IMR-90 (cell line): ENCODE measurements around the gene MKRN2OS. TPM values are rescaled to one million over a fixed set of nuclear protein-coding genes. Genes with fewer than 3 reads are reported as not detected.

Experiments
- ATAC-seq: fragments of 200-7000 bp; cut with Tn5 transposase; 2 replicates; pipeline ENCODE4 v1.9.1; 2020; ENCODE audit warnings: low read depth, mild to moderate bottlenecking, moderate library complexity
- BruUV-seq: library from RNA; stranded (reverse); fragments of 400-500 nt; replicated peaks from 2 replicates; lab custom pipeline; 2021; lab: Mats Ljungman, UMichigan
- CTCF ChIA-PET: fragments of 300-600 bp; formaldehyde crosslinking; extraction: SDS; loops from one replicate; lab custom pipeline; 2021; ENCODE audit warnings: antibody characterized with exemption; lab: Yijun Ruan, JAX
- POLR2A ChIA-PET: fragments of 300-600 bp; sonication (Branson Sonifier 250); formaldehyde crosslinking; loops from one replicate; lab custom pipeline; 2022; ENCODE audit warnings: antibody characterized with exemption; ENCODE audit not compliant: unreplicated experiment; lab: Charles Lee
- DNase-seq: peaks from one replicate; pipeline ENCODE4 v3.0.0; 2013
- H2AFZ ChIP-seq: replicated peaks from 2 replicates; pipeline ENCODE3; 2013; ENCODE audit warnings: low read length, mild to moderate bottlenecking; ENCODE audit not compliant: poor library complexity
- H2AK5ac ChIP-seq: 2 replicates; pipeline ENCODE4 v1.6.1; 2013; ENCODE audit warnings: low read depth, low read length, inconsistent platforms
- H2AK9ac ChIP-seq: replicated peaks from 2 replicates; pipeline ENCODE3; 2013; ENCODE audit warnings: mild to moderate bottlenecking, low read depth, low read length, moderate library complexity; ENCODE audit not compliant: poor library complexity
- H2BK120ac ChIP-seq: 2 replicates; pipeline ENCODE4 v1.6.1; 2013; ENCODE audit warnings: low read depth, low read length, inconsistent platforms
- H2BK15ac ChIP-seq: 3 replicates; pipeline ENCODE4 v1.6.1; 2013; ENCODE audit warnings: low read depth, low read length, inconsistent platforms
- H2BK20ac ChIP-seq: 2 replicates; pipeline ENCODE4 v1.6.1; 2013; ENCODE audit warnings: low read depth, mild to moderate bottlenecking, inconsistent platforms, low read length, moderate library complexity
- H2BK5ac ChIP-seq: 2 replicates; pipeline ENCODE4 v1.6.1; 2013; ENCODE audit warnings: mild to moderate bottlenecking, low read depth, low read length, inconsistent platforms; ENCODE audit not compliant: poor library complexity, severe bottlenecking
- H3K14ac ChIP-seq: replicated peaks from 2 replicates; pipeline ENCODE4 v1.6.1; 2013; ENCODE audit warnings: low read depth, low read length, inconsistent platforms
- H3K18ac ChIP-seq: 2 replicates; pipeline ENCODE4 v1.6.1; 2013; ENCODE audit warnings: low read depth, low read length, control low read depth
- H3K23ac ChIP-seq: 2 replicates; pipeline ENCODE4 v1.6.1; 2013; ENCODE audit warnings: low read depth, low read length, inconsistent platforms
- H3K27ac ChIP-seq: 2 replicates; pipeline ENCODE4 v1.5.1; 2013; ENCODE audit warnings: mild to moderate bottlenecking, control low read depth, low read length; ENCODE audit not compliant: insufficient read depth
- H3K27me3 ChIP-seq: 2 replicates; pipeline ENCODE4 v1.6.1; 2013; ENCODE audit warnings: low read length; ENCODE audit not compliant: control insufficient read depth, insufficient read depth
- H3K36me3 ChIP-seq: 2 replicates; pipeline ENCODE4 v1.6.1; 2013; ENCODE audit warnings: low read length, mixed read lengths; ENCODE audit not compliant: control insufficient read depth, insufficient read depth
- H3K4ac ChIP-seq: 2 replicates; pipeline ENCODE4 v1.6.1; 2013; ENCODE audit warnings: low read depth, low read length, inconsistent platforms
- H3K4me1 ChIP-seq: 2 replicates; pipeline ENCODE4 v1.6.1; 2013; ENCODE audit warnings: low read length, mixed read lengths; ENCODE audit not compliant: control insufficient read depth, insufficient read depth
- H3K4me2 ChIP-seq: 2 replicates; pipeline ENCODE4 v1.6.1; 2013; ENCODE audit warnings: low read depth, mild to moderate bottlenecking, control low read depth, low read length, moderate library complexity
- H3K4me3 ChIP-seq: 2 replicates; pipeline ENCODE4 v1.5.1; 2013; ENCODE audit warnings: low read depth, mild to moderate bottlenecking, control low read depth, low read length, moderate library complexity; ENCODE audit not compliant: insufficient read depth
- H3K56ac ChIP-seq: 2 replicates; pipeline ENCODE4 v1.6.1; 2013; ENCODE audit warnings: low read length, inconsistent platforms; ENCODE audit not compliant: insufficient read depth; ENCODE audit errors: extremely low read depth
- H3K79me1 ChIP-seq, 2 experiments: 2 replicates each; pipeline ENCODE4 v1.6.1; 2013; ENCODE audit warnings: low read length in 2 of 2, inconsistent platforms in 1 of 2, low read depth in 1 of 2
- H3K9ac ChIP-seq: 2 replicates; pipeline ENCODE4 v1.6.1; 2013; ENCODE audit warnings: low read depth, low read length, control low read depth
- H3K9me1 ChIP-seq: 2 replicates; pipeline ENCODE4 v1.6.1; 2013; ENCODE audit warnings: low read length, inconsistent platforms; ENCODE audit not compliant: insufficient read depth
- H3K9me3 ChIP-seq: 2 replicates; pipeline ENCODE4 v1.6.1; 2013; ENCODE audit warnings: low read length; ENCODE audit not compliant: control insufficient read depth, insufficient read depth
- H4K20me1 ChIP-seq: 2 replicates; pipeline ENCODE4 v1.6.1; 2013; ENCODE audit warnings: low read length, inconsistent platforms; ENCODE audit not compliant: insufficient read depth
- H4K5ac ChIP-seq: 2 replicates; pipeline ENCODE4 v1.6.1; 2013; ENCODE audit warnings: mild to moderate bottlenecking, low read depth, low read length, control low read depth
- H4K8ac ChIP-seq, 2 experiments: 2 replicates each; pipeline ENCODE4 v1.6.1; 2013; ENCODE audit warnings: low read depth in 2 of 2, low read length in 2 of 2, control low read depth in 1 of 2, inconsistent platforms in 1 of 2
- H4K91ac ChIP-seq: 2 replicates; pipeline ENCODE4 v1.6.1; 2013; ENCODE audit warnings: low read depth, low read length, inconsistent platforms; ENCODE audit not compliant: insufficient read depth
- POLR2A ChIP-seq: IDR thresholded peaks from 2 replicates; pipeline ENCODE4 v1.6.1; 2012; ENCODE audit warnings: mild to moderate bottlenecking, low read depth, low read length
- RAD21 ChIP-seq: IDR thresholded peaks from 2 replicates; pipeline ENCODE4 v1.6.1; 2012; ENCODE audit warnings: low read length, improper control_type of control experiment
- RCOR1 ChIP-seq: IDR thresholded peaks from 2 replicates; pipeline ENCODE4 v1.6.1; 2012; ENCODE audit warnings: mild to moderate bottlenecking, low read length, improper control_type of control experiment; ENCODE audit not compliant: insufficient replicate concordance
- WGBS, 2 experiments: methylation state at CpG; one replicate each; pipeline versions ENCODE4 v1.1.5 to v1.1.7; 2013; ENCODE audit warnings: missing lambda C conversion rate in 2 of 2; ENCODE audit not compliant: insufficient read length in 1 of 2; ENCODE audit errors: extremely low coverage in 2 of 2; 5-methylcytosine and 5-hydroxymethylcytosine counted together
- dilution Hi-C: fragments of 300-500 bp; cut with HindIII; formaldehyde crosslinking; loops from one replicate; pipeline ENCODE4 v1.14.3; 2018; ENCODE audit warnings: low sequenced_read_pairs; ENCODE audit not compliant: unreplicated experiment
- in situ Hi-C: fragments of 300-500 bp; cut with MboI; formaldehyde crosslinking; loops from 3 replicates; pipeline ENCODE4 v1.14.3; 2019; ENCODE audit warnings: low sequenced_read_pairs, inconsistent platforms, mixed read lengths
- intact Hi-C: fragments of 100-400 bp; cut with micrococcal nuclease; formaldehyde crosslinking; loops from 2 replicates; pipeline ENCODE4 v1.10.0; 2022
- polyA plus RNA-seq, 3 experiments: library from polyadenylated mRNA; depleted of rRNA; stranded (reverse); fragments of >200 nt; gene quantifications; 2 replicates each; pipeline ENCODE4 v1.2.3, GENCODE V29; 2012; ENCODE audit warnings: low replicate concordance in 1 of 3
- total RNA-seq: library from RNA; depleted of rRNA; stranded (reverse); fragments of >200 nt; gene quantifications from 2 replicates; pipeline ENCODE4 v1.2.3, GENCODE V29; 2012

Gene MKRN2OS
- total and polyA plus RNA-seq, 2 of the 4 experiments (the other 2 are of a cell fraction), result not detected

GRCh38 chr3:12545473-12545791 lies at the start of gene MKRN2OS (continued):
- TF ChIP-seq RAD21 (no peak), POLR2A (no peak)

GRCh38 chr3:12593473-12593872 lies 48.2 kb upstream of the MKRN2OS start:
- intact Hi-C loops, result no loop called here
- BruUV-seq, result no TSS peak
- Histone ChIP-seq H2BK20ac (no peak overlapping the region), H3K9me3 (no peaks in the 10 kb centered on the region), H2BK5ac (no peak overlapping the region), H3K36me3 (peaks cover 52% of the 10 kb centered on the region), H3K9ac (no peak overlapping the region), H3K14ac (no peak overlapping the region), H3K4ac (no peak overlapping the region), H4K5ac (no peak overlapping the region), H4K8ac (no peak overlapping the region), H3K9me1 (peaks cover 13% of the 10 kb centered on the region; the same call in 1 of the 2 replicates), H3K79me1 (peaks cover 26 to 51% of the 10 kb centered on the region in 2 experiments), H3K4me1 (peaks cover 3% of the 10 kb centered on the region; the same call in 1 of the 2 replicates), H2AK5ac (no peak overlapping the region), H2BK15ac (no peak overlapping the region), H3K56ac (no peak overlapping the region), H2AFZ (no peak overlapping the region), H3K4me3 (no peak overlapping the region), H3K27ac (no peak overlapping the region), H2BK120ac (no peak overlapping the region), H3K27me3 (no peaks in the 10 kb centered on the region), H3K4me2 (no peak overlapping the region), H3K23ac (no peak overlapping the region), H4K91ac (no peak overlapping the region), H4K20me1 (peaks cover 12% of the 10 kb centered on the region), H2AK9ac (no peak overlapping the region), H3K18ac (no peak overlapping the region)
- TF ChIP-seq RCOR1, result no peak
- ATAC-seq (no peak), DNase-seq (no peak)
- in situ Hi-C loops, result no loop called here
- CTCF ChIA-PET, result no interaction called here
- dilution Hi-C loops, result no loop called here
- POLR2A ChIA-PET, result no interaction called here
- WGBS, 2 experiments, result no CpG with 5 or more reads among the region's 3 CpGs
